OCI-M1 (cell line): ENCODE measurements around the gene SLC17A4.

Source experiments
- DNase-seq: peaks from one replicate; lab custom pipeline; 2025; lab: John Stamatoyannopoulos, UW

The SLC17A4 gene

DNA sequence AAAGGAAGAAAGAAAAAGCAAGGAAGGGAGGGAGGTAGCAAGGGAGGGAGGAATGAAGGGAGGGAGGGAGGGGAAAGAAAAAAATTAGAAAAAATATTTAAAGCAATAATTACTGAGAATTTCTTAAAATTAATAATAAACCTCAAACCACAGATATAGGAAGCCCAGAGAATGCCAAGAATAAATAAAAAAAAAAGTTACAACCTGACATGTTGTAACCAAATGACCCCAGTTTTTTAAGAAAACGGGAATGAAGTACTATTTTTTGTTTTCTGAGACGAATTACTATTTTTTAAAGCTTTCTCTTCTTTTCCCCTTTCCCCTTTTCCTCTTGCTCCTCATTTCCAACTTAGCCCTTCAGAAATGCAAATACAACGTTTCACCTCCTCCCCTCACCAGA is 60.7 kb downstream of the SLC17A4 start:
- DNase-seq: no peak

DNA sequence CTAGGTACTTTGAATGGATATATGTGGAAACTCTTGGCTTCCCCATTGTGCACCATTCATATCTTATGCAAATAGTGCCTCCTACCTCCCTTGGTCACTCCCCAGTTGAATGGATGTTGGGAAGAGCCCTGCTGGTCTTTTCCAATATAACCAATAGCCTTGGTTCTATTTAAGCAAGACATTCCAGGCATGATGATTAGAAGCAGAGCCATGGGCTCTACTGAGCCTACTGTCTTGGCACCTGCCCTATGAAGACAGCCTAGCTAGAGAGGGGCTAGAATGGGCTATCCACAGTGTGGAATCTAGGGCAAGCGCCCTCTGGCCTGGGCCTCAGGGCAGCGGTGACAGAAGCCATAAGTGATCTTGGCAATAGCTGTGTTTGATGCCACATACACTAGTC is 61.7 kb downstream of the SLC17A4 start:
- no peak for DNase-seq

DNA sequence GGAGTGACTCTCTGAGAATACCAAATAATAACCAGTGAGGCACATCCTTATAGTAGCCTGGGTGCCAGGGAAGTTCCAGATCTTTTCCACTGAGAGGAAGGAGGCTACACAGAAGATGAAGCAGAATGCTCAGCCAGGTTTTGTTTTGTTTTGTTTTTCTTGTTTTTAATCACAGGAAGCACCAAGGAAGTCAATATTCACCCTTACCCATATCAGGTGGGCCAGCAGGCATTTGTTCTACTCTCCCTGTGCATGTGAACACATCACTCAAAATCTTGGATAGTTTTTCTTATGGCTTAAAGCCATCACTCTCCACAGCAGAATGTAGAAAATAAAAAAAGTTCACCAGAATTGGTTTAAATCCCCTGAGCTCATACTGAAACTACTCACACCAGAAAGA is 66.8 kb downstream of the SLC17A4 start:
- DNase-seq: no peak

DNA sequence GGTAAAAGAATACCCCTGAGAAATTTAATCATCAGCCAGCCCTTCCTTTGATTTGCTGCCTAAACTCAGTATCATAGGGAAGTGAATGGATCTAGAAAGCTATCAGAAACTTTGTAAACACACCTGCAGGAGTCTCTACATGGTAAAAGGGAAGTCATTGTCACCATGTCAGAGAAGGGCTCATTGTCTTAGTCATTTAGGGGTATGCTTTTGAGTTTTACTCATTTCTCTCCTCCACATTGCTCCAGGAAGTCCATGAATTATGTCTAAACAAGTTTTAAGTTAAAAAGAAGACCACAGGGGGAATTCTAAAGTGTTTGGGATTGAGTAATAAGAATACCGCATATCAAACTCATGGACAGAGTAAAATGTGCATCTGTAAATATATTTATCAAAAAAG is 74.8 kb downstream of the SLC17A4 start:
- DNase-seq: no peak

DNA sequence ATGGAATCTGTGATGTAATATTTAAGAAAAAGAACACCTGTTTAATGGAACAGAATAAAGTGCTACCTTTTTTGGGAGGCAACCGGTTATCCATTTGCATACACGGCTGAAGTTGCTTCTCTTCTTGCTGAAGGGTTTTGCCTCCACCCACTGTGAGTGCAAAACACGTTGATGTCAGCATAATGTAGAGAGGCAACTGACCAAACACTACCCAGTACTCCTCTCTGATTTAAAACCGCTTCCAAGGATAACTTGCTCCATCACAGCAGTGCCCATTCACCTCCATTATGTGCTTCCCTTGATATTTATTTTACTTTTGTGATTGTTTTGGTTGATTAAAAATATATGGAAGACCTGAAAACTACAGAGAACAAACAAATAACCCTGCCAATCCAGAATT is 75.9 kb downstream of the SLC17A4 start:
- no peak for DNase-seq
